HG03442 (cell line): ENCODE measurements around the gene NGFR.

ENCODE experiments used
- ATAC-seq: cut with Tn5 transposase; IDR thresholded peaks from one replicate; pipeline ENCODE4 v1.9.1; 2021; ENCODE audit warnings: mild to moderate bottlenecking, moderate library complexity; ENCODE audit not compliant: unreplicated experiment

Gene NGFR

GRCh38 chr17:49557312-49558024 is 62.4 kb downstream of the NGFR start:
- no peak for ATAC-seq
